GM11168 (cell line): ENCODE data around the gene PRDX4.
"Not testable (repeated sequence)": the region's sequence is repeated elsewhere in the genome, so short reads cannot be mapped to it uniquely, and the experiment has no call there.

Experiments used
- in situ Hi-C: fragments of 300-500 bp; cut with MboI; formaldehyde crosslinking; loops from one replicate; pipeline ENCODE4 v1.12.0; 2022; ENCODE audit warnings: low sequenced_read_pairs; ENCODE audit not compliant: unreplicated experiment

PRDX4 gene

GRCh38 chrX:23667239-23668177 lies at the start of gene PRDX4:
Gene PRDX4, plus strand, starts transcription at chrX:23667493. Its CDS starts 78 bp downstream, at chrX:23667571.
- in situ Hi-C loops, result no loop called here

- in situ Hi-C loops, result no loop called here
Measured at GRCh38 chrX:23621621-23622265, 45.5 kb upstream of the PRDX4 start.

GRCh38 chrX:23623797-23624196 lies 43.5 kb upstream of the PRDX4 start:
- in situ Hi-C loops, result no loop called here

GRCh38 chrX:23626651-23627050 lies 40.6 kb upstream of the PRDX4 start:
- in situ Hi-C loops, result no loop called here

- in situ Hi-C loops, result no loop called here
Measured at GRCh38 chrX:23628131-23628530, 39.2 kb upstream of the PRDX4 start.

- in situ Hi-C loops, result no loop called here
Measured at GRCh38 chrX:23631136-23631535, 36.2 kb upstream of the PRDX4 start.

- in situ Hi-C loops, result no loop called here
Measured at GRCh38 chrX:23633834-23634580, 33.3 kb upstream of the PRDX4 start.

- in situ Hi-C loops, result no loop called here
Measured at GRCh38 chrX:23637187-23637586, 30.1 kb upstream of the PRDX4 start.

GRCh38 chrX:23643020-23643419 lies 24.3 kb upstream of the PRDX4 start:
- in situ Hi-C loops, result no loop called here

- in situ Hi-C loops, result no loop called here
Measured at GRCh38 chrX:23644744-23645143, 22.5 kb upstream of the PRDX4 start.

- in situ Hi-C loops, result no loop called here
Measured at GRCh38 chrX:23656091-23656490, 11.2 kb upstream of the PRDX4 start.

GRCh38 chrX:23656684-23657083 lies 10.6 kb upstream of the PRDX4 start:
- in situ Hi-C loops, result no loop called here

- in situ Hi-C loops, result no loop called here
Measured at GRCh38 chrX:23659339-23659738, 8.0 kb upstream of the PRDX4 start.

GRCh38 chrX:23660083-23660765 lies 7.1 kb upstream of the PRDX4 start:
- in situ Hi-C loops, result not testable (repeated sequence)

GRCh38 chrX:23660766-23661132 lies 6.5 kb upstream of the PRDX4 start:
- in situ Hi-C loops, result no loop called here

- in situ Hi-C loops, result no loop called here
Measured at GRCh38 chrX:23661671-23662070, 5.6 kb upstream of the PRDX4 start.

GRCh38 chrX:23662187-23662586 lies 5.1 kb upstream of the PRDX4 start:
- in situ Hi-C loops, result no loop called here

- in situ Hi-C loops, result no loop called here
Measured at GRCh38 chrX:23662853-23663252, 4.4 kb upstream of the PRDX4 start.

- in situ Hi-C loops, result no loop called here
Measured at GRCh38 chrX:23664496-23664895, 2.8 kb upstream of the PRDX4 start.

GRCh38 chrX:23666282-23666681 lies 1.0 kb upstream of the PRDX4 start:
- in situ Hi-C loops, result no loop called here
